Choroid plexus epithelial cell (primary cell): Measurements from ENCODE around the gene LSM11.
A peak's percentile ranks its signal among the peaks of the same experiment; 100 is the strongest.
"Not testable (repeated sequence)": the region's sequence is repeated elsewhere in the genome, so short reads cannot be mapped to it uniquely, and the experiment has no call there.

ENCODE experiments used
- DNase-seq: peaks from one replicate; pipeline ENCODE4 v3.0.0-alpha.2; 2010; ENCODE audit warnings: low read depth
- H3K4me3 ChIP-seq: 2 replicates; pipeline ENCODE4 v1.5.1; 2011; ENCODE audit warnings: low read depth, mild to moderate bottlenecking, control low read depth, low read length, moderate library complexity
- TF ChIP-seq, protein P1 (sequence below): conservative IDR thresholded peaks from 2 replicates; pipeline ENCODE4 v1.5.1; 2011; ENCODE audit warnings: low read depth, mild to moderate bottlenecking, control low read depth, inconsistent platforms, low read length, moderate library complexity

The LSM11 gene

DNA sequence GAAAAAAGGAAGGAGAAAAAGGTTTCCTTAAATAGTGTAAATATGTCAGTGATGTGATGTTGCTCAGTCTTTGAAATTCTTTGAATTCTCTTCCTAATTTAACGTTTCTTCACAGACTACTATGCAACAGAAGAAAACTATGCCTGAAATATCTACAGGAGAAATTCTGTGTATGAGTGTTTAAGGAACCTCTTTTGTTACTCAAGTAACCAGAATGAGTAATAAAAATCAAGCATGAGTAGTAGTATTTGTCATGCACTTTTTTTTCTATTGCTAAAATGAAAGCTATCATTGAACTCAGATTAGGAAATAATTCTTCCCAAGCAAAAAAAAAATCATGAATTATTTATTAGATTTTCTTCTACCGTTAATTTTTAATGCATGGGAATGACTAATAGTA, 32.6 kb upstream of the LSM11 start:
- DNase-seq = peak; percentile 74
- H3K4me3 ChIP-seq = no peak overlapping the region
- TF ChIP-seq, protein P1, sequence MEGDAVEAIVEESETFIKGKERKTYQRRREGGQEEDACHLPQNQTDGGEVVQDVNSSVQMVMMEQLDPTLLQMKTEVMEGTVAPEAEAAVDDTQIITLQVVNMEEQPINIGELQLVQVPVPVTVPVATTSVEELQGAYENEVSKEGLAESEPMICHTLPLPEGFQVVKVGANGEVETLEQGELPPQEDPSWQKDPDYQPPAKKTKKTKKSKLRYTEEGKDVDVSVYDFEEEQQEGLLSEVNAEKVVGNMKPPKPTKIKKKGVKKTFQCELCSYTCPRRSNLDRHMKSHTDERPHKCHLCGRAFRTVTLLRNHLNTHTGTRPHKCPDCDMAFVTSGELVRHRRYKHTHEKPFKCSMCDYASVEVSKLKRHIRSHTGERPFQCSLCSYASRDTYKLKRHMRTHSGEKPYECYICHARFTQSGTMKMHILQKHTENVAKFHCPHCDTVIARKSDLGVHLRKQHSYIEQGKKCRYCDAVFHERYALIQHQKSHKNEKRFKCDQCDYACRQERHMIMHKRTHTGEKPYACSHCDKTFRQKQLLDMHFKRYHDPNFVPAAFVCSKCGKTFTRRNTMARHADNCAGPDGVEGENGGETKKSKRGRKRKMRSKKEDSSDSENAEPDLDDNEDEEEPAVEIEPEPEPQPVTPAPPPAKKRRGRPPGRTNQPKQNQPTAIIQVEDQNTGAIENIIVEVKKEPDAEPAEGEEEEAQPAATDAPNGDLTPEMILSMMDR = no peak

DNA sequence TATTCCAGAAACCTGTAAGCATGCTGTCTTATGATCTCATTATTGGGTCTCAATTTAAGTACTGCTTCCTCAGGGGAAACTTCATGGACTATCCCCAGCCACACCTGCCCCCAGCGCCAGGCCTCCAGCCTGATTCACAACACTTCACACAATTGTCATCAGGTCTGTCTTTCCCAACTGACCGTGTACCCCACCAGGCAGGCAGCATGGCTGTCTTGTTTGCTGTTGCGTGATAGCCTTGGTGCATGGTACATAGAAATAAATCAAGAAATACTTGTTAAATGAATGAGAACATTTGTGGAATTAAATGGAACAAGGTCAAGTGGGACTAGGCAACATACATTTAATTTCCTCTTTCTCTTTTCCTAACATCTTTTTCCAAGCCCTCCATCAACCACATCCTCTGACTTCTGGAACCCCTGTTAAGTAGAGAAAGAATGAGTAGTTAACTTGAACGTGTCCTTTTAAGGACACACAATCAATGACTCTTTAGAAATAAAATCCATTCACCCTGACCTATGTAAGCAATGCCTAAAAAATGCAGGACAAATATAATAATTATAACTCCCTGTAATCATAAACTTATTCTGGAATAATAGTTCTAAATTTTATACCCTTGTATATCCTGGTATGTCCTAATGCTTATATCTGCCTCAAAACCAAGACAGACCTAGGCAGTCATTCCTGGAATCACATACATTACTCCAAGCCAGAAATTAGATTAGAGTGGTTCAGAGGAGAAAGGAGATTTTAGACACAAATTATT, 29.5 kb upstream of the LSM11 start:
- TF ChIP-seq, protein P1 = no peak
- DNase-seq = no peak
- H3K4me3 ChIP-seq = no peak overlapping the region

DNA sequence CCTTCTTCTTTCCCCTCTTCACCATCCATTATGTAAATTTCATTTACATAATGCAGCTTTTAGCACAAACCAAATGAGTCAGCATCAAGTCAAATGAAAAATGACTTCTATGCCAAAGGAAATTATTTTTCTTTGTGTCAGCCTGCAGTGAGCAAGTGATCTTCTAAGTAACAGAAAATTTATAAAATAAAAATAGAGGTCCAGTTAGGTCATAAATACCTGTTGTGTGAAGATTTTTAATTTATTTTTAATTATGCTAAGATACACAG, 29.0 kb upstream of the LSM11 start:
- H3K4me3 ChIP-seq = no peak overlapping the region
- no peak for DNase-seq
- TF ChIP-seq, protein P1 = no peak

DNA sequence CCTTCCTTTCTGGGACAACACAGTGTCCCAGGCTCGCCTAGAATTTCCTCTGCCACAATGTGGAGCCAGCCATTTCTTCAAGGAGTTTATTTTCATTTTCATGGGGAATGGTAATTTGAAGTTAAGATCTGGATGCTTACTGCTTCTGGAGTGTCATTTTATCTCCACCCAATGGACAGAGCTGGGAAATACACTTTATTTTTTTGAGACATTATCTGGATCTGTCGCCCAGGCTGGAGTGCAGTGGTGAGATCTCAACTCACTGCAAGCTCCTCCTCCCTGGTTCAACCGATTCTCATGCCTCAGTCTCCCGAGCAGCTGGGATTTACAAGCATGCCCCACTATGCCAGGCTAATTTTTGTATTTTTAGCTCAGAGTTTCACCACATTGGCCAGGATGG, 25.0 kb upstream of the LSM11 start:
- H3K4me3 ChIP-seq = no peak overlapping the region
- peak; percentile 87 for DNase-seq
- TF ChIP-seq, protein P1 = peak; percentile 73

DNA sequence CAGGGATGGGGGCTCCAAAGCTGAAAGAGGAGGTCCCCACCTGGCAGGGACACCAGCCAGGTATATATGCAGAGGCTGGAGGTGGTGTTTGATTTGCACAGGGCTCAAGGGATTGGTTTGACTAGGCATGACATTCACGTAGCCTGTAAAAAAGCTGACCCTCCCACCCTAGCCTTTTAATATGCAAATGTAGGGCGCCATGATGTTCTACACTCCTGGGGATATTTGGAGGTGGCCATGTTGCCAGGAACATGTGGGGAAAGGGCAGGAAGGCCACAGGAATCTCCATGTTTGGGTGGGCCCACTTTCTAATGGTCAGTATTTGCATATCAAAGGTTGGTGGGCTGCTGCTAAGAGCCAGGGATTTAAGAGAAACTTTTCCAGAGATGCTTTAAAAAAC, 24.3 kb upstream of the LSM11 start:
- DNase-seq = no peak
- TF ChIP-seq, protein P1 = no peak

DNA sequence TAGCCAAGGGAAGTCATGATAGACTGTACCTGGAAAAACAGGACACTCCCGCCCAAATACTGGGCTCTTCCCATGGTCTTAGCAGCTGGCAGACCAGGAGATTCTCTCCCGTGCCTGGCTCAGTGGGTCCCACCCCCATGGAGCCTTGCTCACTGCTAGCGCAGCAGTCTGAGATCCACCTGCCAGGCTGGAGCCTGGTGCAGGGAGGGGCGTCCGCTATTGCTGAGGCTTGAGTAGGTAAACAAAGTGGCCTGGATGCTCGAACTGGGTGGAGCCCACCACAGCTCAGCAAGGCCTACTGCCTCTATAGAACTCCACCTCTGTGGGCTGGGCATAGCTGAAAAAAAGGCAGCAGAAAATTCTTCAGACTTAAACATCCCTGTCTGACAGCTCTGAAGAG, 22.4 kb upstream of the LSM11 start:
- TF ChIP-seq, protein P1 = no peak
- H3K4me3 ChIP-seq = no peak overlapping the region
- DNase-seq = no peak

More for the DNA sequence above, 24.3 kb upstream of the LSM11 start:
- no peak overlapping the region for H3K4me3 ChIP-seq

DNA sequence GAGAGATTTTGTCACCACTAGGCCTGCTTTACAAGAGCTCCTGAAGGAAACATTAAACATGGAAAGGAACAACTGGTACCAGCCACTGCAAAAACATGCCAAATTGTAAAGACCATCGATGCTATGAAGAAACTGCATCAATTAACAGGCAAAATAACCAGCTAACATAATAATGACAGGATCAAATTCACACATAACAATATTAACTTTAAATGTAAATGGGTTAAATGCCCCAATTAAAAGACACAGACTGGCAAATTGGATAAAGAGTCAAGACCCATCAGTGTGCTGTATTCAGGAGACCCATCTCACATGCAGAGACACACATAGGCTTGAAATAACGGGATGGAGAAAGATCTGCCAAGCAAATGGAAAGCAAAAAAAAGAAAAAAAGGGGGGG, 20.6 kb upstream of the LSM11 start:
- not testable (repeated sequence) for DNase-seq, H3K4me3 ChIP-seq

DNA sequence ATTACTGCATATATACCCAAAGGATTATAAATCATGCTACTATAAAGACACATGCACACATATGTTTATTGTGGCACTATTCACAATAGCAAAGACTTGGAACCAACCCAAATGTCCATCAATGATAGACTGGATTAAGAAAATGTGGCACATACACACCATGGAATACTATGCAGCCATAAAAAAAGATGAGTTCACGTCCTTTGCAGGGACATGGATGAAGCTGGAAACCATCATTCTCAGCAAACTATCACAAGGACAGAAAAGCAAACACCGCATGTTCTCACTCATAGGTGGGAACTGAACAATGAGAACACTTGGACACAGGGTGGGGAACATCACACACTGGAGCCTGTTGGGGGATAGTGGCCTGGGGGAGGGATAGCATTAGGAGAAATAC, 16.9 kb upstream of the LSM11 start:
- DNase-seq, H3K4me3 ChIP-seq: not testable (repeated sequence)

DNA sequence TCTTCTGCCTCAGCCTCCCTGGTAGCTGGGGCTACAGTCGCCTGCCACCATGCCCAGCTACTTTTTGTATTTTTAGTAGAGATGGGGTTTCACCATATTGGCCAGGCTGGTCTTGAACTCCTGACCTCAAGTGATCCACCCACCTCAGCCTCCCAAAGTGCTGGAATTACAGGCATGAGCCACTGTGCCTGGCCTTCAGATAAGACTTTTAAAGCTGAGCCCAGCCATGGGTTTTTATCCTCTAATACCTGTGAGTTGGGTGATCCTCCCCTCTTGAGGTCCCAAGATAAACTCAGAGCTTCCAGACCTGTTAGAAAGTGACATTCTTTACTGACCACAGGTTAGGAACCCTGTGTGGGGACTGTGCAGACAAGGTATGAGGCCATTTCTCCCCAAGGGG, 15.7 kb upstream of the LSM11 start:
- H3K4me3 ChIP-seq, DNase-seq: not testable (repeated sequence)
